SJSA1 (cell line): ENCODE results near the gene EVI5. TPM values are rescaled to one million over a fixed set of nuclear protein-coding genes. Genes with fewer than 3 reads are reported as not detected.
"Not testable (repeated sequence)": the region's sequence is repeated elsewhere in the genome, so short reads cannot be mapped to it uniquely, and the experiment has no call there.

ENCODE experiments used
- DNase-seq, 2 experiments: peaks; one replicate each; pipeline ENCODE4 v3.0.0-alpha.2; 2015 to 2020; ENCODE audit warnings: low spot score in 2 of 2, low read depth in 1 of 2
- H3K27ac ChIP-seq: fragments of 250-450 bp; sonication (Bioruptor Pico); 2 replicates; pipeline ENCODE4 v1.5.1; 2020; ENCODE audit warnings: mild to moderate bottlenecking, moderate library complexity
- H3K27me3 ChIP-seq: fragments of 250-450 bp; sonication (Bioruptor Pico); replicated peaks from 2 replicates; pipeline ENCODE4 v1.5.1; 2020; ENCODE audit warnings: mild to moderate bottlenecking, moderate library complexity
- H3K36me3 ChIP-seq: fragments of 250-450 bp; sonication (Bioruptor Pico); 2 replicates; pipeline ENCODE4 v1.5.1; 2020; ENCODE audit warnings: mild to moderate bottlenecking
- H3K4me1 ChIP-seq: fragments of 250-450 bp; sonication (Bioruptor Pico); replicated peaks from 2 replicates; pipeline ENCODE4 v1.6.1; 2021; ENCODE audit warnings: mild to moderate bottlenecking
- H3K4me3 ChIP-seq: fragments of 250-450 bp; sonication (Bioruptor Pico); 2 replicates; pipeline ENCODE4 v1.5.1; 2020; ENCODE audit warnings: mild to moderate bottlenecking
- H3K9me3 ChIP-seq: fragments of 250-450 bp; sonication (Bioruptor Pico); replicated peaks from 2 replicates; pipeline ENCODE4 v1.5.1; 2020; ENCODE audit warnings: mild to moderate bottlenecking
- total RNA-seq: library from RNA; depleted of rRNA; stranded (reverse); fragments of >200 nt; shearing (Covaris generic); gene quantifications from 2 replicates; pipeline ENCODE4 v1.2.3, GENCODE V29; 2014

EVI5 gene
- total RNA-seq, 1 experiment from 2014 or later: 18.1 TPM

DNA sequence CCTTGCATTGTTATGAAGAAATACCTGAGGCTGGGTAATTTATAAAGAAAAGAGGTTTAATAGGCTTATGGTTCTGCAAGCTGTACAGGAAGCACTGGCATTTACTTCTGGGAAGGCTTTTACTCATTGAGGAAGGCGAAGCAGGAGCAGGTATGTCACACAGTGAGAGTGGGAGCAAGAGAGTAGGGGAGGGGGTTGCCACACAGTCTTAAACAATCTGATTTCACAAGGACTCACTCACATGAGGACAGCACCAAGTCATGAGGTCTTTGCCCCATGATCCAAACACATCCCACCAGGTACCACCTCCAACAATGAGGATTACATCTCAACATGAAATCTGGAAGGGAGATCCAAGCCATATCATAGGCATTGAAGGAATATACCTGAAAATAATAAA lies 127.2 kb downstream of the EVI5 start:
- no peak for DNase-seq
- Histone ChIP-seq H3K4me1 (no peaks in the 10 kb centered on the region), H3K4me3 (no peak overlapping the region), H3K27ac (no peak overlapping the region), H3K36me3 (peaks cover 5% of the 10 kb centered on the region), H3K27me3 (no peaks in the 10 kb centered on the region), H3K9me3 (no peaks in the 10 kb centered on the region)

DNA sequence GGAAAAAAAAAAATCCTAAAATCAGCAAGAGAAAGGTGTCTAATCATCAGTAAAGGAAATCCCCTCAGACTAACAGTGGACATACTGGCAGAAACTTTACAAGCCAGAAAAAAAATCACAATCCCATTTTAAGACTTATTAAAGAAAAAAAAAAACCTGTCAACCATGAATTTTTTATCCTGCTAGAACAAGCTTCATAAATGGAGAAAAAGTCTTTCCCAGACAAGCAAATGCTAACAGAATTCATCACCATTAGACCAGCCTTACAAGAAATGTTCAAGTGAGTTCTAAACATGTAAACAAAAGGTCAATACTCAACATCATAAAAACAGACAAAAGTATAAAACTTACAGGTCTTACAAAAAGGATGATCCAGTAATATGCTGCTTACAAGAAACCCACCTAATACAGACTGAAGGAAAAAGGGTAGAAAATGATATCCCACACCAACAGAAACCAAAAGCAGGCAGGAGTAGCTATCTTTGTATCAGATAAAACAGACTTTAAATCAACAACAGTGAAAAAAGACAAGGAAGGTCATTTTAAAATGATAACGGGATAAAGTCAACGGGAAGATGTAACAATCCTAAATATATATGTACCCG lies 129.6 kb downstream of the EVI5 start:
- H3K36me3 ChIP-seq: peaks cover 5% of the 10 kb centered on the region
- H3K27me3 ChIP-seq: no peaks in the 10 kb centered on the region
- no peak overlapping the region for H3K27ac ChIP-seq
- H3K4me1 ChIP-seq: no peaks in the 10 kb centered on the region
- H3K9me3 ChIP-seq: no peaks in the 10 kb centered on the region
- DNase-seq: no peak
- H3K4me3 ChIP-seq: no peak overlapping the region

DNA sequence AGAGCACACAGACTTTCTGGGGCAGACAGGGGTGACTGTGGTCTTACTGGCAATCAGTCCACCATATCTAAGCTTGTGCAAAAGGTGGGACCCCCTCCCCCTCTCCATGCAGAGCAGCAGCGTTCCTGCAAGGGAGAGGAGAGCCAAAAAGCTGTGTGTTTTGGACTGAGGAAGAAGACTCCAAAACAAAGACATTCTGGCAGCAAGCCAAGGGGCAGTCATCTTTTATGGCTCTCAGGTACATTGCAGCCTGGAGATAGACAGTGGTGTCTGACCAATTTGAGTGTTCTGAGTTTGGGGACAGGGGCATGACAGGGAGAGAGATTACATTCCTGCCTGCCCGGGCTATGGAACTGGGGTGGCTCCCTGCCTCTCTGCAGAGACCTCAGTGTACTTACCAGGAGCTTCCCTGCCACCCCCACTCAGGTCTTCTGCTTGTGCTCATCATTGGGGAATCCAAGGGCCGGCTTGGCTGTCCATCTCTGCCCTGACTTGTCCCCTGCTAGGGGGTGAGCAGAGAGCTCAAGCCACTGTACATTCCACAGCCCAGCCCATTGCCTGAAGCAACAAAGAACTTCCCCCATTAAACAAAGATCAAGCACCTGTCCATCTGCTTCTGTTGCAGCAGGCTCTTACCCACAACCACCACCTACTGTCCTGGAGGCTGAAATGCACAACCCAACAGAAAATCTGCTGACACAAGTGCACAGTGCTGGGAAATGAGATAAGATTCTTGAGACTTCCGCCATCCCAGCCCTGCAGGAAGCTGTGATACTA lies 131.1 kb downstream of the EVI5 start:
- Histone ChIP-seq H3K27ac (no peak overlapping the region), H3K4me3 (no peak overlapping the region), H3K9me3 (no peaks in the 10 kb centered on the region), H3K4me1 (no peaks in the 10 kb centered on the region), H3K27me3 (no peaks in the 10 kb centered on the region), H3K36me3 (peaks cover 5% of the 10 kb centered on the region)
- no peak for DNase-seq

GRCh38 chr1:92640686-92641085 lies 144.2 kb downstream of the EVI5 start:
- H3K4me3 ChIP-seq, H3K4me1 ChIP-seq, H3K27ac ChIP-seq, DNase-seq, H3K9me3 ChIP-seq, H3K27me3 ChIP-seq, H3K36me3 ChIP-seq: not testable (repeated sequence)

DNA sequence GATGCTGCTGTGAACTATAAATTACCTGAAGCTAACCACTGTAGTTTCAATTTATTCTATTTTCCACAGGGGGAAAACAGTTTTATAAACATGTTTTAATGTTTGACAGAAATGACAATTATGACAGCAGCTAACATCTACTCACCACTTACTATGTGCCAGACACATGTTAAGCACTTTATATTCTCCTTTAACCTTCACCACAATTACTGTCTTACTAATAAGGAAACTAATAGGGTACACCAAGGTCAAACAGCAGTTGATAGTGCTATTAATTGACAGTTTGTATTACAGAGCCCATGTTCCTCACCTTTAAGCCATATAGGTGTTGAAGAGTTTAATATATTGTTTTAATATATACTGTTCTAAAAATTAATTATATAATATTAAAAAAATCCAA lies 146.4 kb downstream of the EVI5 start:
- Histone ChIP-seq H3K27ac (no peak overlapping the region), H3K27me3 (no peaks in the 10 kb centered on the region), H3K9me3 (no peaks in the 10 kb centered on the region), H3K36me3 (peaks cover 5% of the 10 kb centered on the region; the same call in 1 of the 2 replicates), H3K4me1 (no peaks in the 10 kb centered on the region), H3K4me3 (no peak overlapping the region)
- DNase-seq: no peak

DNA sequence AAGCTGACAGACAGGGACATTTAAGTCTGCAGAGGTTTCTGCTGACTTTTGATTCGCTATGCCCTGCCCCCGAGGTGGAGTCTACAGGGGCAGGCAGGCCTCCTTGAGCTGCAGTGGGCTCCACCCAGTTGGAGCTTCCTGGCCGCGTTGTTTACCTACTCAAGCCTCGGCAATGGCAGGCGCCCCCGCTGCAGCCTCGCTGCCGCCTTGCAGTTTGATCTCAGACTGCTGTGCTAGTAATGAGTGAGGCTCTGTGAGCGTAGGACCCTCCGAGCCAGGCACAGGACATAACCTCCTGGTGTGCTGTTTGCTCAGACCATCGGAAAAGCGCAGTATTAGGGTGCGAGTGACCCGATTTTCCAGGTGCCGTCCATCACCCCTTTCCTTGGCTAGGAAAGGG lies 149.7 kb downstream of the EVI5 start:
- not testable (repeated sequence) for H3K27me3 ChIP-seq, H3K4me1 ChIP-seq, DNase-seq, H3K27ac ChIP-seq, H3K9me3 ChIP-seq, H3K36me3 ChIP-seq, H3K4me3 ChIP-seq

DNA sequence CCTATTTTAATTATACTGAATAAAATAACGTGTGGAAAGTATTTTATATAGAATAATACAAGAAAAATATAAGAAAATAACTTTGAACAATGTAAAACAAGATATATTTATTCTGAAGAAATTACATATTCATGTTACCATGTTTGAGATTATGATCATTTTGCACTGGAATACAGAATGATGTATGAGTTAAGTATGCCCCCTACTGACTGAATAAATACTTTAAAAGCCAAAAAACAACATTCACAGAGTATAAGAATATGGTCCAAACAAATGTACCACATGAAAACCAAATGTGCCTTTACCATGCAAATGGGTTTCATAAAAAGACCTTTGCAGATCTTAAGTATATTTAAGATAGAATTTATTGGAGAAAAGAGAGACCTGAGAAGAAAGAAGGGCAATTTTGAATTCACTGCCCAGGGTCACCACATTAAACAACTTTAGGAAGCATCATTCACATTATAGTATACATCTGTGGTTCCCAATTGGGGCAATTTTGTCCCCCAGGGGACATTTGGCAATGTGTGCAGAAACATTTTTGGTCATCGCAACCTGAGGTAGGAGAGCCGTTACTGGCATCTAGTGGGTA lies 161.6 kb downstream of the EVI5 start:
- H3K27me3 ChIP-seq: no peaks in the 10 kb centered on the region
- no peaks in the 10 kb centered on the region for H3K9me3 ChIP-seq
- DNase-seq: no peak
- H3K36me3 ChIP-seq: peaks cover 10% of the 10 kb centered on the region; the same call in 1 of the 2 replicates
- no peaks in the 10 kb centered on the region for H3K4me1 ChIP-seq
- no peak overlapping the region for H3K4me3 ChIP-seq
- H3K27ac ChIP-seq: no peak overlapping the region

- H3K36me3 ChIP-seq: peaks cover 10% of the 10 kb centered on the region; the same call in 1 of the 2 replicates
- H3K27me3 ChIP-seq: no peaks in the 10 kb centered on the region
- DNase-seq: no peak
- H3K4me1 ChIP-seq: no peaks in the 10 kb centered on the region
- no peak overlapping the region for H3K4me3 ChIP-seq
- no peak overlapping the region for H3K27ac ChIP-seq
- no peaks in the 10 kb centered on the region for H3K9me3 ChIP-seq
Observed at GRCh38 chr1:92619466-92620189, 165.3 kb downstream of the EVI5 start.

GRCh38 chr1:92601044-92601443 lies 183.9 kb downstream of the EVI5 start:
- H3K27me3 ChIP-seq: no peaks in the 10 kb centered on the region
- H3K36me3 ChIP-seq: no peaks in the 10 kb centered on the region
- no peaks in the 10 kb centered on the region for H3K4me1 ChIP-seq
- H3K4me3 ChIP-seq: no peak overlapping the region
- H3K9me3 ChIP-seq: no peaks in the 10 kb centered on the region
- DNase-seq: no peak
- H3K27ac ChIP-seq: no peak overlapping the region

DNA sequence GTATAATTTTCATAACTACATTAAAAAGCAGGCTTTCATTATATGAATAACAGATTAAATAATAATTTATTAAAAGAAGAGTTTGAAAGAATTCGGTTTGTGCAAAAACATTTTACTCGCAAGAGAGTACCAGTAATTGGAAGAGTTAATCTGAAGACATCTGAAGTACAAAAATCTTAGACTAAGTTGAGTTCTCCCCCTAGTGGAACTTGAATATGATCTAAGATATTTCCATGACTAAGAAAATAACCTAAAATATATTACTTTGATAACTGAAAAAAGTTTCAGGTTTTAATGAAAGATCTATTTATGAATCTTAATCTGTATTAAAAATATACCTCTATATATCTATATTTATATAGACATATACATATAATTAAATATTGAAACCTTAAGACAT lies 185.7 kb downstream of the EVI5 start:
- no peaks in the 10 kb centered on the region for H3K4me1 ChIP-seq
- no peaks in the 10 kb centered on the region for H3K36me3 ChIP-seq
- no peaks in the 10 kb centered on the region for H3K27me3 ChIP-seq
- DNase-seq: no peak
- H3K27ac ChIP-seq: no peak overlapping the region
- H3K4me3 ChIP-seq: no peak overlapping the region
- no peaks in the 10 kb centered on the region for H3K9me3 ChIP-seq

- H3K4me3 ChIP-seq, H3K4me1 ChIP-seq, DNase-seq, H3K9me3 ChIP-seq, H3K27ac ChIP-seq, H3K27me3 ChIP-seq, H3K36me3 ChIP-seq: not testable (repeated sequence)
Observed at GRCh38 chr1:92589361-92589760, 195.5 kb downstream of the EVI5 start.

GRCh38 chr1:92587445-92587844 lies 197.5 kb downstream of the EVI5 start:
- no peak for DNase-seq
- Histone ChIP-seq H3K27me3 (no peaks in the 10 kb centered on the region), H3K4me1 (0 out of 2 replicates have a peak, but pooled peaks cover 4% of the 10 kb centered on the region), H3K36me3 (no peaks in the 10 kb centered on the region), H3K9me3 (no peaks in the 10 kb centered on the region), H3K4me3 (no peak overlapping the region), H3K27ac (no peak overlapping the region)

GRCh38 chr1:92585831-92586230 lies 199.1 kb downstream of the EVI5 start:
- no peak overlapping the region for H3K4me3 ChIP-seq
- no peak for DNase-seq
- 0 out of 2 replicates have a peak, but pooled peaks cover 4% of the 10 kb centered on the region for H3K4me1 ChIP-seq
- no peak overlapping the region for H3K27ac ChIP-seq
- peaks cover 5% of the 10 kb centered on the region; the same call in 1 of the 2 replicates for H3K36me3 ChIP-seq
- no peaks in the 10 kb centered on the region for H3K27me3 ChIP-seq
- no peaks in the 10 kb centered on the region for H3K9me3 ChIP-seq

- H3K27ac ChIP-seq, H3K9me3 ChIP-seq, H3K36me3 ChIP-seq, H3K4me1 ChIP-seq, H3K27me3 ChIP-seq, H3K4me3 ChIP-seq, DNase-seq: not testable (repeated sequence)
Observed at GRCh38 chr1:92584810-92585209, 200.1 kb downstream of the EVI5 start.
